Left hindlimb (tissue), 1 donor: ENCODE measurements around the gene FXYD7.
"Not testable (repeated sequence)": the region's sequence is repeated elsewhere in the genome, so short reads cannot be mapped to it uniquely, and the experiment has no call there.

ENCODE experiments used
- DNase-seq: peaks from one replicate; pipeline ENCODE4 v3.0.0-alpha.2; 2018

Gene FXYD7

DNA sequence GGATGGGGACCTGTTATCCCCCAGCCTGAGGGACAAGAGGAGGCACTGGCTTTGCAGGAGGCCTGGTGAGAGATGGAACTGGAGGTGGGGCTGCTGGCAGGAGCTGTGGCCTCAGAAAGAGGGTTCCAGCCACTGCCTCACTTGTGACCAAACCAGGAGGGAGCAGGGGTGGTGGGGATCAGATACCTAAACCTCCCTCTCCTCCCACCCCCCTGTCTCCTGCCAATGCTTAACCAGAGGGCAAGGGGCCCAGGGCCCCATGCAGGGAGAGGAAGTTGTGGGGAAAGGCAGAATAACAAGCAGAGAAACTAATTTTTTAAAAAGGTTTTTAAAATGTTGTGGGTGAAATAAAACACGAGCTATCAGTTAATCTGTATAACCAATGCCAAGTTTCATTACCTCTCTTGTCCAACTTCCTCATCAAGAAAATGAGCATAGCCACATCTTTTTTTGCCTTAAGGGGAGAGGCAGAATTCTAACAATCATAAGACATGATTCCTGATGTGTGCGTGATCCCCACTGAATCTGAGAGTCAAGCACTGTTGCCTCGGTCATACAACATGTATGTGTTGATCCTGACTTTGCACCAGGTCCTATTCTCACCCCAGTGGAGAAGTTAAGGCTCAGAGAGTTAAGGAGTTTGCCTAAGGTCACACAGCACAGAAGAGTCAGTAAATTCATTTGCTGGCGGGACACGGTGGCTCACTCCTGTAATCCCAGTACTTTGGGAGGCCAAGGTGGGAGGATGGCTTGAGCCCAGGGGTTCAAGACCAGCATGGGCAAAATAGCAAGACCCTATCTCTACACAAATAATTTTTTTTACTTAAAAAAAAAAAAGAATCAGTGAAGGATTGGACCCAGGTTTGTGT, 24.4 kb downstream of the FXYD7 start:
- no peak for DNase-seq

DNA sequence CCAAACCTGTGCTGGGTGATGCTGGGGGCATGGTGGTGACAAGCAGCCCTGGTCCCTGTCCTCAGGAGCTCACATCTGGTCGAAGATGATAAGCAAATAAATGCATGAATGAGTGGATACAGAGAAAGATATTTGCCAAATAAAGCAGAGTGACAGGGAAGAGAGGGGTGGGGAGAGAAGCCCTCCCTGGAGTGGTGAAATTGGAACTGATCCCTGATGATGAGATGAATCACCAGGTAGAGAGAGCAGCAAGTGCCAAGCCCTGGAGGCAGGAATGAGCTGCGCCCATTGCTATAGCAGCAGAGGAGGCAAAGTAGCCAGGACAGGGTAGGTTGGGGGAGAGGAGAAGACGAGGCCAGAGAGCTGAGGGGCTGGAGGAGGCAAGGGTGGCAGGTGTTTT, 25.1 kb downstream of the FXYD7 start:
- no peak for DNase-seq

- no peak for DNase-seq
Observed at GRCh38 chr19:35169221-35169995, 26.4 kb downstream of the FXYD7 start.

DNA sequence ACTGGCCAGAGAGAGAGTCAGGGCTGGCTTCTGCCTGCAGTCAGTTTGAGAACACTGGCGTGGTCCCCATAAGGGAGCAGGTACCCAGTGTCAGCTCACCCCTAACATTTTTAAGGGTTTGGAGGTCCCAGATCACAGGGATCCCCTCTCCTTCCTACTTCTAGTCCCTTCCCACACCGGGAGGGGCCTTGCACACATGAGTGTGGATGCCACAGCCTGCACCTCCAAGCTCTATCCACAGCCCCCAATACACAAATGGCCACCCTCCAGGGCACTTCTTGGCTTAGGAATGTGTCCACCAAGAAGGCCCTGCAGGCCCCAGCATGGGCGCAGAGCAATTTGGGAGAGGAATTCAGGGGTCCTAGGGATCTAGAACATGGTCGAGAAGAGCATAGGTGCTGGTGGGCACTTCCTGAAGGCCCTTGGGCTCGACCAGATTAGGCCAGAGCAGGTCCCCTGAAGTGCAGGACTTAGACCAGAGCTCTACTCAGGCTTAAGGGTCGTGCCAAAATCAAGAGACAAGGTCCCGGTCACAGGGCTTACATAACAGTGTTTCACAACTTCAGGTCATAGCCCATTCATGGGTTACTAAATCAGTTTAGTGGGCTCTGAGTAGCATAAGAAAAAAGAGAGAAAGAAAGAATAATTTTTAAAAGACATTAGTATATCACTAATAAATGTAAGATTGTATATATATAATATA, 27.5 kb downstream of the FXYD7 start:
- DNase-seq, result no peak

DNA sequence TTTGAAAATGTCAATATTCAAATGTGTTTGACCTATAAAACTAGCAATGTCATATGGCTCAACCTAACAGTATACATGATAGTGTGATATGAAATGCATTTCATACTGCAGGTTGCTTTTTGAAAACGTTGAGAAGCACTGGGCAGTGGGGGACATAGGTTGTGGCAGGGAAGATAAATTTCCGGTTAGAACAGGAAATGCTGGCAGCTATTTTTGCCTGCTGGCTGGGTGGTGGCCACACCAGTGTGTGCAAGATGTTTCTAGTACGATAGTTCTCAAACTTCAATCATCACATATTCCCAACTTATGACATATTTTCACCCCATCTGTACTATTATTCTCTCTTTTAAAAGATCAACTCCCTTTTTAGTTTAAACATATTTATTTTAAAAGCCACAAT, 28.7 kb downstream of the FXYD7 start:
- no peak for DNase-seq

DNA sequence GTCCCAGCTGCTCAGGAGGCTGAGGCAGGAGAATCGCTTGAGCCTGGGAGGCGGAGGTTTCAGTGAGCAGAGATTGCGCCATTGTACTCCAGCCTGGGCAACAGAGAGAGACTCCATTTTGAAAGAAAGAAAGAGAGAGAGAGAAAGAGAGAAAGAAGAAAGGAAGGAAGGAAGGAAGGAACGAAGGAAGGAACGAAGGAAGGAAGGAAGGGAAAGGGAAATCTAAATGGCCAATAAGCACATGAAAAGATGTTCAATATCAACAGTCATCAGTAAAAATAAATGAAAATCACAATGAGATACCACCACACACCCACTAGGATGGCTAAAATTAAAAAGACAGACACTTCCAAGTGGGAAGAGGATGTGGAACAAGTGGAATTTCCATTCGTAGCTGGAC, 31.2 kb downstream of the FXYD7 start:
- DNase-seq, result no peak

GRCh38 chr19:35176181-35176570, 33.1 kb downstream of the FXYD7 start:
- no peak for DNase-seq

DNA sequence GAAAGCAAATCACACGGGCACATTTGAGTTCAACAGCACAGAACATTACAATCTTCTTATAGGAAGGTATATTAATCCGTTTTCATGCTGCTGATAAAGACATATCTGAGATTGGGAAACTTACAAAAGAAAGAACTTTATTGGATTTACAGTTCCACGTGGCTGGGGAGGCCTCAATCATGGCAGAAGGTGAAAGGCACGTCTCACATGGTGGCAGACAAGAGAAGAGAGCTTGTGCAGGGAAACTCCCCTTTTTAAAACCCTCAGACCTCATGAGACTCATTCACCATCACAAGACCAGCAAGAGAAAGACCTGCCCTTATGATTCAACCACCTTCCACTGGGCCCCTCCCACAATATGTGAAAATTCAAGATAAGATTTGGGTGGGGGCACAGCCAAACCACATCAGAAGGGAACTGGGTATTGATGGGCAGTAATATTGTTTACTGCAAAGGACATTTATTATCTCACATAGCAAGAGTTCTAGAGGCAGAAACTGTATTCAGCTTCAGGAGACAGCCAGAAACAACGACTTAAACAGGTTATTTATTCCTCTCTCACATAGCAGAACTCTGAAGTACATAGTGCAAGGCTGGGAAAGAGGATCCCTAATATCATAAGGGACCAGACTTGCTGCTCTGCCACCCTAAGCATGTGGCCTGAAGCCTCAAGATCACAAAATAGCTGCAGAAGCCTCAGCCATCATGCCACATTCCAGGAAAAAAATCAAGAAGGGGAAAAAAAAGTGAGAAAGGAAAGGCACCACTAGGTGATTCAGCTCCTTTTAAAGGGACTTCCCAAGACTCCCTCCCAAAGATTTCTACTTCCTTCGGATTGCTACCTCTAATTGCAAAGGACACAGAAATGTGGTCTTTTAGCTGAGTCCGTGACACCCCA, 34.6 kb downstream of the FXYD7 start:
- no peak for DNase-seq

DNA sequence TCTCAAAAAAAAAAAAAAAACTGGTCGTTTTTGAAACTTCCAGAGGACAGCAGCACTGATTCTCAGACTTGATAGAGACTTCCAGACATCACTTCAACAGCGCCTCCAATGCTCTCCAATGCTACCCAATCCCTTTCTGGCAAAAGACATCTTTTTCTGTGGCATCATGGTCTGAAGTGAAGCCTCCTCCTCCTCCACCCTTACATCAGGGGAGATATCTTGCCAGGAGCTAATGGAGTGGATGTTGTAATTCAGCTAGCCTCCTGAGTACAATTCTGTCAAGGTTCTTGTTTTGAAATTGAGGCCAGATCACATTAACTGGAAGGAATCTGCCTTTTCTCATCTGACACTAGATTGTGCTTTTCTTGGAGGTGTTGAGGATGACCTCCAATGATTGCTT, 35.6 kb downstream of the FXYD7 start:
- no peak for DNase-seq

DNA sequence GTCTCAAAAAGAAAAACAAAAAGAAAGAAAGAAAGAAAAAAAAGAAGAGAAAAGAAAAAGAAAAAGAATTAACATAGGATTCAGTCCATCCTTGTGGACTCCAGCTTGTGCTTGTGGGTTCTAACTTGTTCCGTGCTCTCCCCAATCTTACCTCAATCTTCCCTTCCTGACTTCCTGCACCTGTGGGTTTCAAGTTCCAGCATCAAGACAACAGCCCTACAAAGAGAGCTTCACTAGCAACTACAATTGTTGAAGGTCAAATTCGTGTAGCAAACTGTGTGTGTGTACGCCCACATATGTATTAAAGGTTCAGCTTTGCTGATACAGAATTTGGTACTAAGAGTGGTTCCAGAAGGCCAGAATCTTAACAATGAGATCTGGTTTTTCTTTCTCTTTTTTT, 36.8 kb downstream of the FXYD7 start:
- no peak for DNase-seq

DNA sequence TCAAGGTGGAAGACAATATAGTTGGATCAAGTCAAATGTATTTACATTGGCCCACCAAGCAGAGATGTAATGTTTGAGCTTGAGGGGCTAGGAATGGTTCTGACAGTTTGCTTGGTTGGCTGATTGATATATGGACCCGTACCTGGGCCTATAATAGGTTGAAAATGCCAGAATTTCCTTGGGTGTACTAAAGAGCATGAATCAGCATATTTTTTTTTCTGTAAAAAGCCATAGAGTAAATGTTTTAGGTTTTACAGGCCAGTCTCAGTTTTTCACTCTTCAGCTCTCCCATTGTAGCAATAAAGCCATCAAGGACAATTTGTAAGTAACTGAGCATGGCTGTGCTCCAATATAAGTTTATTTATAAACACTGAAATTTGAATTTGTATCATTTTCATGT, 38.3 kb downstream of the FXYD7 start:
- DNase-seq, result no peak

DNA sequence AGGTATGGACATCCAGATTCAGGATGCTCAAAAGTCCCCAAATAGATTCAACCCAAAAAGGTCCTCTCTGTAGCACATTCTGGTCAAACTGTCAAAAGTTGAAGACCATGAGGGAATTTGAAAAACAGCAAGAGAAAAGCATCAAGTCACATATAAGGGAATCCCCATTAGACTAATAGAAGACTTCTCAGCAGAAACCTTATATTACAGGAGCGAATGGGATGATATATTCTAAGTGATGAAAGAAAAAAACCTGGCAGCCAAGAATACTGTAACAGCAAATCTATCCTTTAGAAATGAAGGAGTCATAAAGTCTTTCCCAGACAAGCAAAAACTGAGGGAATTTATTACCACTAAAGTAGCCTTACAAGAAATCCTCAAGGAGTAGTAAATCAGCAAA, 41.2 kb downstream of the FXYD7 start:
- DNase-seq, result no peak

DNA sequence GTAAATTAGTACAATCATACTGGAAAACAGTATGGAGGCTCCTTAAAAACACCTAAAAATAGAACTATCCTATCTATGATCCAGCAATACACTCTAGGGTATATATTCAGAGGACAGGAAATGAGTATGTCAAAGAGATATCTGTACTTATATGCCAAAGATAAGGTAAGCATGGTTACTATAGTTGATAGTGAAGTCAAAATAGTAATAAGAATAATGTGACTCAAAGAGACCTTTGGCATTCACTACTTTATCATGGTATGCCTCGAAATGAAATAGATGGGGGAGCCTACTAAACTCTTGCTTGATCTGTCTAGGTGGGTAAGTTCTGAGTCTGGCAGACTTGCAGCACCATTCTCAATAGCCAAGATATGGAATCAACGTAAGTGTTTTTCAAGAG, 41.8 kb downstream of the FXYD7 start:
- DNase-seq, result no peak

DNA sequence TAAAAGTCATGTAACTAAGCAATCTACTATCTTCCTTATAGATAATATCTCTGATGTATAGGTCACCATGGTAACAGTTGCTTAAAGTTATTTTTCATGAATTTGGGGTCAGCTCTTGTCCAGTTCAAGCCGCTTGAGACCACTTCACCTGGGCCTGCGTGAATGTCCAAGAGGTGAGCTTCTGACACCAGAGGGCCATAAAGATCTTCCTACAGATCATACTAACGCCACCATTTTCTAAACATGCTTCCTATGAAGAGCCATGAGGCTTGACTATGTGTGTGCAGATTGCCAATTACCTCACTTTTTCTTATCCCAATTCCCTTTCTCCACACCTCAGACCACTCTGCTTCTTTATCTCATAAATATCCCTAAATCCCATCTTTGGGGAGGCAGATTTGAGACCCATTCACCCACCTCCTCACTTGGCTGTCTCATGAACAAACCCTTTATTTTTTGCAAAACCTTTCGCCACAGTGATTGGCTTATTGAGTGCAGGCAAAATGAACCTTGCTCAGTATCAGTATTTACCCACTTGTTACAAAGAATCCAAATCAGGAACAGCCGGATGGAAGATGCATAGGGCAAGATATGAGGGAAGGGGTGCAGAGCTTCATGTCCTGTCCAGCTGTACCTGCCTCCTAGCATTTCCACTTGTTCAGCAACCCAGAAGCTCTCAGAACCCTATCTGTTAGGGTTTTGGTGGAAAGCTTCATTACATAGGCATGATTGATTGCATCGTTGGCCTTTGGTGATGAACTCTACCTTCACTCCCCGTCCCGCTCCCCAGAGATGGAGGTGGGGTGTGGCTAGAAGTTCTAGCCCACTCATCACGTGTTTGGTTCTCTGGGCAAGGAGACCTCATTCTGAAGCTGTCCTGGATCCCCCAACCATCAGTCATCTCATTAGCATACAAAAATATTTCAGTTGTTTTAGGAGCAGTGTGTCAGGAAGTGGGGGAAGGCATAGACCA, 51.2 kb downstream of the FXYD7 start:
- no peak for DNase-seq

DNA sequence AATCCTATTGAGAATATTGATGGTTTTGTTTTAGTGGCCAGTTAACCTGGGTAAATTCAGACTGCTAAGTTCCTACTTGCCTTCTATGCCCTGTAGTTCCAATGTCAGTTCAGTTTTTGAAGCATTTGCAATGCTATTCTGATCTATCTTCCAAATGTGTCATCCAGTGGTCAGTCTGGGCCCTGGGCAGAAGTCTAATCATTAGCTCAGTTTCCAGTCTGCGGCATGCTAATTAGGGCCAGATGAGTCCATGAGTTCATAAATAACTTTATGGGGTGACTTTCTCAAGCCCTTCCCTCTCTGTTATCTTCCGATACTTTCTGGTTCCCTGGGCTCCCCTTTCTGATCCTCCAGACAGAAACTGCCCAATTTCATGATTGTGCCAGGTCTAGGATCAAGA, 52.8 kb downstream of the FXYD7 start:
- no peak for DNase-seq

DNA sequence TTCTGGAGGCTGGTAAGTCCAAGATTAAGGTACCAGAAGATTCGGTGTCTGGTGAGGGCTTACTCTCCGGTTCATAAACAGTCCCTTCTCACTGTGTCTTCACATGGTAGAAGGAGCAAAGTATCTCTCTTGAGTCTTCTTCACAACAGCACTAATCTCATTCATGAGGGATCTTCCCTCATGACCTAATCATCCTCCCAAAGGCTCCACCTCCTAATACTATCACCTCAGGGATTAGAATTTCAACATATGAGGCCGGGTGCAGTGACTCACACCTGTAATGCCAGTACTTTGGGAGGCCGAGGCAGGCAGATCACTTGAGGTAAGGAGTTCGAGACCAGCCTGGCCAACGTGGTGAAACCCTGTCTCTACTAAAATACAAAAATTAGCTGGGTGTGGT, 53.8 kb downstream of the FXYD7 start:
- DNase-seq, result not testable (repeated sequence)

DNA sequence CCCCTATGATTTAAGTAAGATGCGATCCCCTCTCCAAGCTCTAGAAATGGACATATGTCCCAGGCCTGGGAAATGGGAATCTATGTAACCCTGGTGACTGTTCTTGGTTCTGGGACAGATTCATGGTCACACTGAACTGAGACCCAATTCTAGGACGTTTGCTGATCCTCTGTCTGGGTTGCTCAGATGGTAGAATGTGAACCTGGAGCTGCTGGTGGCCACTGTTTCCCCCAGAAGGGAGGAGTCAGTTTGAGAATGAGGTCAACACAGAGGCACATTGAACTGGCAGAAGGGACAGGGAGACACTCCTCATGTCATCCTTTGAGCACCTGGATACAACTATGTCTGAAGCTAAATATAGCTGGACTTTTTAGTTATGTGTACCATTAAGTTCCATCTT, 56.4 kb downstream of the FXYD7 start:
- DNase-seq, result no peak

- DNase-seq, result no peak
Observed at GRCh38 chr19:35202722-35203688, 60.0 kb downstream of the FXYD7 start.
